ENCODE measurements around the gene URI1.

Gene URI1

GRCh38 chr19:30009013-30009412 is 67.0 kb downstream of the URI1 start:
- no peak for DNase-seq (ENCODE audit: extremely low spot score)
- ChIA-PET CTCF (no interaction called here), POLR2A (no interaction called here)
- TF ChIP-seq ZNF384 (IDR thresholded peaks at IDR 0.05) (no peak), FOXM1 (IDR thresholded peaks at IDR 0.05; ENCODE audit: borderline replicate concordance) (no peak), FOXA1 (IDR thresholded peaks at IDR 0.05) (no peak), ARNT (IDR thresholded peaks at IDR 0.05) (no peak), TARDBP (IDR thresholded peaks at IDR 0.05) (no peak), LEF1 (IDR thresholded peaks at IDR 0.05; ENCODE audit: borderline replicate concordance) (no peak), SP1 (IDR thresholded peaks at IDR 0.05) (no peak), L3MBTL2 (conservative IDR thresholded peaks at IDR 0.05) (no peak), BHLHE40 (IDR thresholded peaks at IDR 0.05; ENCODE audit: borderline replicate concordance) (no peak), FOXK2 (IDR thresholded peaks at IDR 0.05) (no peak), CTBP1 (IDR thresholded peaks at IDR 0.05; ENCODE audit: borderline replicate concordance) (no peak), SUZ12 (IDR thresholded peaks at IDR 0.05) (no peak), PKNOX1 (IDR thresholded peaks at IDR 0.05) (no peak), NFRKB (IDR thresholded peaks at IDR 0.05) (no peak)

- DNase-seq (ENCODE audit: extremely low spot score) = peak; percentile 12
- POLR2A ChIA-PET = no interaction called here
- TF ChIP-seq TARDBP (IDR thresholded peaks at IDR 0.05) = no peak
- no peak for TF ChIP-seq SP1 (IDR thresholded peaks at IDR 0.05)
- no peak for TF ChIP-seq PKNOX1 (IDR thresholded peaks at IDR 0.05)
- TF ChIP-seq ARNT (IDR thresholded peaks at IDR 0.05) = no peak
- TF ChIP-seq NFRKB (IDR thresholded peaks at IDR 0.05) = no peak
- TF ChIP-seq BHLHE40 (IDR thresholded peaks at IDR 0.05; ENCODE audit: borderline replicate concordance) = no peak
- CTCF ChIA-PET = no interaction called here
These were observed 69.1 kb downstream of the URI1 start for GRCh38 chr19:30011051-30011578.

- CTCF ChIA-PET = no interaction called here
- DNase-seq (ENCODE audit: extremely low spot score) = no peak
- POLR2A ChIA-PET = no interaction called here
- TF ChIP-seq NFRKB (IDR thresholded peaks at IDR 0.05) (no peak), ARNT (IDR thresholded peaks at IDR 0.05) (no peak), LEF1 (IDR thresholded peaks at IDR 0.05; ENCODE audit: borderline replicate concordance) (no peak), TARDBP (IDR thresholded peaks at IDR 0.05) (no peak), HDGF (IDR thresholded peaks at IDR 0.05; ENCODE audit: borderline replicate concordance) (no peak), SUZ12 (IDR thresholded peaks at IDR 0.05) (no peak), ZNF384 (IDR thresholded peaks at IDR 0.05) (no peak), BHLHE40 (IDR thresholded peaks at IDR 0.05; ENCODE audit: borderline replicate concordance) (no peak), FOXA1 (IDR thresholded peaks at IDR 0.05) (no peak), L3MBTL2 (conservative IDR thresholded peaks at IDR 0.05) (no peak)
These were observed 72.7 kb downstream of the URI1 start for GRCh38 chr19:30014770-30015169.

GRCh38 chr19:30017172-30017571 is 75.1 kb downstream of the URI1 start:
- CTCF ChIA-PET = no interaction called here
- no peak for DNase-seq (ENCODE audit: extremely low spot score)
- POLR2A ChIA-PET = no interaction called here
- TF ChIP-seq L3MBTL2 (conservative IDR thresholded peaks at IDR 0.05) = no peak

- ChIA-PET CTCF (no interaction called here), POLR2A (no interaction called here)
- TF ChIP-seq LEF1 (IDR thresholded peaks at IDR 0.05; ENCODE audit: borderline replicate concordance) = no peak
- no peak for TF ChIP-seq TARDBP (IDR thresholded peaks at IDR 0.05)
- no peak for TF ChIP-seq ARNT (IDR thresholded peaks at IDR 0.05)
- no peak for TF ChIP-seq L3MBTL2 (conservative IDR thresholded peaks at IDR 0.05)
- TF ChIP-seq FOXA1 (IDR thresholded peaks at IDR 0.05) = no peak
- no peak for TF ChIP-seq SUZ12 (IDR thresholded peaks at IDR 0.05)
- TF ChIP-seq ZNF384 (IDR thresholded peaks at IDR 0.05) = no peak
- TF ChIP-seq FOXM1 (IDR thresholded peaks at IDR 0.05; ENCODE audit: borderline replicate concordance) = no peak
- TF ChIP-seq FOXK2 (IDR thresholded peaks at IDR 0.05) = no peak
- TF ChIP-seq ELF4 (IDR thresholded peaks at IDR 0.05) = no peak
- no peak for TF ChIP-seq HDGF (IDR thresholded peaks at IDR 0.05; ENCODE audit: borderline replicate concordance)
- no peak for TF ChIP-seq CTBP1 (IDR thresholded peaks at IDR 0.05; ENCODE audit: borderline replicate concordance)
- no peak for TF ChIP-seq PKNOX1 (IDR thresholded peaks at IDR 0.05)
- no peak for TF ChIP-seq BHLHE40 (IDR thresholded peaks at IDR 0.05; ENCODE audit: borderline replicate concordance)
- no peak for TF ChIP-seq SP1 (IDR thresholded peaks at IDR 0.05)
- TF ChIP-seq NFRKB (IDR thresholded peaks at IDR 0.05) = no peak
- DNase-seq (ENCODE audit: extremely low spot score) = no peak
These were observed 78.2 kb downstream of the URI1 start for GRCh38 chr19:30020189-30020588.

GRCh38 chr19:30022659-30023058 is 80.6 kb downstream of the URI1 start:
- DNase-seq (ENCODE audit: extremely low spot score) = no peak
- ChIA-PET POLR2A (no interaction called here), CTCF (no interaction called here)
- no peak for TF ChIP-seq TARDBP (IDR thresholded peaks at IDR 0.05)
- TF ChIP-seq ARNT (IDR thresholded peaks at IDR 0.05) = no peak
- no peak for TF ChIP-seq PKNOX1 (IDR thresholded peaks at IDR 0.05)
- TF ChIP-seq FOXA1 (IDR thresholded peaks at IDR 0.05) = no peak
- no peak for TF ChIP-seq BHLHE40 (IDR thresholded peaks at IDR 0.05; ENCODE audit: borderline replicate concordance)
- no peak for TF ChIP-seq CTBP1 (IDR thresholded peaks at IDR 0.05; ENCODE audit: borderline replicate concordance)
- TF ChIP-seq FOXK2 (IDR thresholded peaks at IDR 0.05) = no peak
- no peak for TF ChIP-seq ELF4 (IDR thresholded peaks at IDR 0.05)

Data from HEK293T (cell line).